NCI-H524 treated with DMSO at 0.1 percent for 48 hours (cell line): ENCODE data around the gene TRAPPC14.

Experiments
- DNase-seq: peaks from one replicate; lab custom pipeline; 2025; lab: John Stamatoyannopoulos, UW

The TRAPPC14 gene

GRCh38 chr7:100173806-100174495 is 15.4 kb upstream of the TRAPPC14 start:
- no peak for DNase-seq

DNA sequence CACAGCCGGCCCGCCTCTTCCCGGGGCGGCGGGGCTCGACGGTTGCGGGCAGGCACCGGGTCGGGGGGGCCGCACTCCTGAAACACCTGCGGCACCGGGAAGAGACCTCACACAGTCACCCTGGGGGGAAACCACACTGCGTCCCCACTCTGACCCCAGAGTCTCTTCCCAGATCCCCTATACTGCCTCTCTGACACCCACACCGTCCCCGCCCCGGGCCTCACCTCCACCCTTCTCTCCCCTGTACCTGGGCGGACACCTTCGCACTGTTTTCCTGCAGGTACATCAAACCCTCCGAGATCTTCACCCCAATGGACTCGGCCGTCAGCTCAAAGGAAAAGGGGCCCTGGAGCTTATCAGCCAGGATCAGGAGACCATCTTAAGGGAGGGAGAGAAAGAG is 13.3 kb upstream of the TRAPPC14 start:
- no peak for DNase-seq

GRCh38 chr7:100171087-100171681 is 12.7 kb upstream of the TRAPPC14 start:
- no peak for DNase-seq

DNA sequence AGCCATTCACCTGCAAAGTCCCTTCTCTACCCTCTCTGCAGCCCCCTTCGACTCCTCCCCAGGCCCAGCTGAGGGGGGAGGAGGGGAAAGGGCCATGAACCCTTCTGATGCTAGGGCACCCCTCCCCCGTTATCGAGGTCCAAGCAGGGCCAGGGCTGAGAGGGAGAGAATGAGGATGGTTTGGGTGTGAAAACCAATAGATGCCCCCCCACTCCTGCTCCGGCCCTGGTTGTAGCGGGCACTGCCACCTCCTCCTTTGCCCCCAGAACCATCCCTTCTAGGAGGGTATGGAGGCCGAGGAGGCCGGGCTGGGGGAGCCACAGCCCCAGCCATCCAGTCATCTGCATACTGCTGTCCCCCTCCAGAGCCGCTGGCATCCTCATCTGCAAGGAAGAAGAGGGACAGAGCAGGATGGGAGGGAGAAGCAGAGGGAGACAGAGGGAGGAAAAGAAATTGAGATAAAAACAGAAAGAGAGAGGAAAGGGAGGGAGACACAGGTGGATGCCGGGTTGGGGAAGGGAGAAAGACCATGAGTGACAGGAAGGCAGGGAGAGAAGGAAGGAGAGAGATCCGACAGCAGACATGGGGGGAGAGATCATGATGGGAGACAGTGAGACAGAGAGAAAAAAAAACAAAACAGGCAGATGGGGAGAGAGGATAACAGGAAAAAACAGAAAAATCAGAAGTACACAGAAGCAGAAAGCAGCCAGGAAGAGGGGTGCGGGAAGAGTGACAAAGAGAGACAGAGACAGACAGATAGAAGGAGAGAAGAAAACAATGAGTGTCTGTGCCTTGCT is 11.8 kb upstream of the TRAPPC14 start:
- DNase-seq, result no peak

DNA sequence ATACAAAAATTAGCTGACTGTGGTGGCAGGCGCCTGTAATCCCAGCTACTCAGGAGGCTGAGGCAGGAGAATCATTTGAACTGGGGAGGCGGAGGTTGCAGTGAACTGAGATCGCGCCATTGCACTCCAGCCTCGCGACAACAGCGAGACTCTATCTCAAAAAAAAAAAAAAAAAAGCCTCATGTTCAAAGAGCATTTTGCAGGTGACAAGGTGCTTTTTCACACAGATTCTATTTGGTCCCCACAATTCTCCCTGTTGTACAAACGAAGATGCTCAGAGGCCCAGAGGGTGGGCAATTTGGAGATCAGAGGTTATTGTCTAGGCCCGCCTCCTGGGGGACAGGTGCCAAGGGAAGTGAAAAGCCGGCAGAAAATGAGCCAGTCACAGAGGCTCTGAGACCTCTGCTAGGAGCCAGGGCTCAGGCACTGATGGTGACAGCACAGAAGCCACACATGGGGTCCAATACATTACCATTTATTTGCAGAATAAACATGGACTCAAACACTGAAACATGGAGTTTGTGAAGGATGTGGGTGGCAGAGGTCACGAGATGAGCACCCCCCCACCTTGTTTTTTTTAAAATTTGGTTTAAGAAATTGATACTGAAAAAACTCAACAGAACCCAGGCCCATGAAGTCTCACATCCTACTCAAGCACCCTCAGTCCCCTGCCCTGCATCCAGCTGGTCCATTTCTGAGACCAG is 10.8 kb upstream of the TRAPPC14 start:
- no peak for DNase-seq

DNA sequence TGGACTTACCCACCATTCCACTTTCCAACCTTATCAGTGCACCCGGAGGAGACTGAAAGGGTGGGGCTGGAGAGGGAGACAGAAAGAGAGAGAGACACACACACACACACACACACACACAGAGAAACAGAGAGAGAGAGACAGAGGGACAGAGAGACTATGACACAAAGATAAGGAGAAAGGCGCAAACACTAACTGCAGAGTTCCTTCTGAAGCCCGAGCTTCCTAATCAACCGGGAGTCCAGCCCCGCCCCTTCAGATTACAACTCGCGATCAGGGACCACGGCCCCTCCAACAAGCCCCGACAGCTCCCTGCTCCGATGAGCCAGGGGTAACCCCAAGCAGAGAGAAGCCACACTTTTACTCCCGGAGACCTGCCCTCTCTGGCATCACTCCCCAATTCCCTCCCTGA is 9.4 kb upstream of the TRAPPC14 start:
- DNase-seq, result no peak

GRCh38 chr7:100166970-100167911 is 8.7 kb upstream of the TRAPPC14 start:
- no peak for DNase-seq

GRCh38 chr7:100166317-100166940 is 7.9 kb upstream of the TRAPPC14 start:
- no peak for DNase-seq

- no peak for DNase-seq
Observed at GRCh38 chr7:100163871-100164270, 5.3 kb upstream of the TRAPPC14 start.

DNA sequence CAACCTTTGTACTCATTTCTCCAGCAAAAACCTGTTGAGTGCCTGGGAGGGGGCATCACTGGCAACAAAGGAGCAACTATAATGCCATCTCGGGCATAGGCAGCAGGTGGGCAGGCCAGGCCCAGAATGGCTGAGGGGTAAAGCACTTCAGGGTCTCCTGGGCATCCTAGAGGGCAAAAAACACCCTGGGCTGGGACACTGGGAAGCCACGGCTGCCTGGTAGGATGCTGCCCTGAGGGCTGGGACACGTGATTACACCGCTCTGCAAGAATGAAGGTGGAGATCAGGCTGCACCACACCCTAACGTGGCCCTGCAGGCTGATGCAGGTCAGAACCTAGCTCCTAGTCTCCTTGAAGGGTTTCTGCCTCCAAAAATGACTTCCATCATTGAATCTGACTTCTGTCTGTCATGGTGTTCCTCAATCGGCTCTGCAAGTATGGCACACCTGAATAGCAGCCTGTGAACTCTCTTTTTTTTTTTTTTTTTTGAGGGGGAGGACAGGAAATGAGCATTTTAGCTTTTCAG is 4.5 kb upstream of the TRAPPC14 start:
- no peak for DNase-seq

DNA sequence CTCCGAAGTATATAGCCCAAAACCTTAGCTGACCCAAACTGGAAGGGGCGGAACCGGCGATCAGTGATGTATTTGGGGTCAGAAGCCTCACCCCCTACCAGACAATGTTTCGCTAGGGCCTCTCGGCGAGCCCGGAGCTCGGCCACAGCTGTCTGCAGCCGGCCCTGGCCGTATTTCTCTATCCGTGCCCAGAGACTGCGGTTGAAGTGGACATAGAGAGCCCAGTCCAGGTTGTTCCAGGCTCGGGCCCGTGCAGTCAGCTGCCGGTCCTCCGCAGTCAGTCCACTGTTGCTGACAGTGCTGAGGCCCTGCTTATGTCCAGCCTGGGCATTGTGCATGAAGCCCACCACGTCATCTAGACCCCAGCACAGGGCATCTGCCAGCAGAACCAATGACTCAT is 1.5 kb upstream of the TRAPPC14 start:
- DNase-seq, result no peak

DNA sequence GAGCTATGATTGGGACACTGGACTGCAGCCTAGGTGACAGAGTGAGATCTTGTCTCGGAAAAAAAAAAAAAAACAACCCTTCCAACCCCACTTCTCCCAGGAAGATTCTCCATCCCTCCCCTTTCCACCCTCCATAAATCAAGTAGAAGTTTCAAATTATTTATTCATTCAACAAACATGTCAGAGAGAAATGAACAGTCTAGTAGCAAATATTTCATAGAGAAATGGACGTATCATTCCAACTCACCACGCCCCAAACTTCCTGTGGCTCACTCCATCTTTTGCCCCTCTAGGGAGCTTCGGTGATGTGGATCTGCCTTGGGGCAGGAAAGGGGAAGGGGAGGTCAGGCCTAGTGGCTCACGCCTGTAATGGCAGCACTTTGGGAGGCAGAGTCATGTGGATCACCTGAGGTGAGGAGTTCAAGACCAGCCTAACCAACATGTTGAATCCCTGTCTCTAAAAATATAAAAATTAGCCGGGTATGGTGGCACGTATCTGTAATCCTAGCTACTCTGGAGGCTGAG is 638 bp upstream of the TRAPPC14 start:
- no peak for DNase-seq

- DNase-seq, result no peak
Observed at GRCh38 chr7:100157334-100158228, 942 bp downstream of the TRAPPC14 start.

DNA sequence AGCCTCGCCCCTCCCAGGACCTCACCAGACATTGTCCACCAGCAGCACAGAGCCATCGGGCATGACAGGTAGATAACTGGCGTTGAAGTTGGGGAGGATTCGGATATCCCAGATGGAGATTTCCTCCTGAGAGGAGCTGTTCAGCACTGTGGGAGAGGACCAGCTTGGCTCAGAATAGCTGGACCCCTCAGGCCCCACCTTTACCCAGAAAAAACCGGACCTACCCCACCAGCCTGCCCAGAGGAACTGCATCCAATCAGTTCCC is 1.5 kb downstream of the TRAPPC14 start:
- DNase-seq, result no peak

DNA sequence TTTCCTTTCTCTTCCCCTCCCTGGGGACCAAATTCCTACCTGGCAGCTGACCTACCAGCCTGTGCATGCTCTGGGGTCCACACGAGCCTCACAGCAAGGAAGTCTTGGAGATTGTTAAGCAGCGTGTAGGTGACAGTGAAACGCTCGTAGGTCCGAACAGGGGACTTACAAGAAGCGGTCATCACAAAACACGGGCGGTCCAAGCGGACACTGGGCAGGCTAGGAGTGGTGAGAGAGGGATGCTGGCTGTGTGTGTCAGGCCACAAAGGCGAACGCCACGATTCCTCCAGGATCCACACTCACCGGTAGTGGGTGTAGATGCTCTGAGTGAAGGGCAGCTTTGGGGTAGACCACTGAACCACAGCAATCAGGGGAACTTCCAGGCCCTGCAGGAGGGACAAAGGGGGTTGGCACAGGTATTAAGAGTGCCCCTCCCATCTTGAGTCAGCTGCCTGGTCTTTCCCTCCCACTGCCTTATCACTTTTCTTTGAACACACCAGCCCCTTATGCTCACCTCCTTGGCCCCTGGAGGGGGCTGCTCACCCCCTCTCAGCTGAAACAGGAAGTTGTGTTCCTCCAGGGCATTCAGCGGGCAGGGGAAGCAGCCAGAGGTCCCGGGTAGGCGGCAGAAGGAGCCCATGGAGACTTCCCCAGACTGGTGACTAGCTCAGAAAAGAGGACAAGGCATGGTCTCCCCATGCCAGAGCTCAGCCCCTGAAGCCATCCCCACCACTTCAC is 2.0 kb downstream of the TRAPPC14 start:
- no peak for DNase-seq

GRCh38 chr7:100155553-100156317 is 2.8 kb downstream of the TRAPPC14 start:
- no peak for DNase-seq

GRCh38 chr7:100154651-100155491 is 3.7 kb downstream of the TRAPPC14 start:
- DNase-seq, result no peak
